C4-2B (cell line): Measurements from ENCODE around the gene CFTR.

Experiments used
- ZFX ChIP-seq: fragments of 450-650 bp; IDR thresholded peaks from 2 replicates; pipeline ENCODE4 v1.6.1; 2017
- TF ChIP-seq, protein P1 (sequence below): fragments of 450-650 bp; conservative IDR thresholded peaks from 2 replicates; pipeline ENCODE4 v1.5.1; 2017; ENCODE audit warnings: mild to moderate bottlenecking

DNA sequence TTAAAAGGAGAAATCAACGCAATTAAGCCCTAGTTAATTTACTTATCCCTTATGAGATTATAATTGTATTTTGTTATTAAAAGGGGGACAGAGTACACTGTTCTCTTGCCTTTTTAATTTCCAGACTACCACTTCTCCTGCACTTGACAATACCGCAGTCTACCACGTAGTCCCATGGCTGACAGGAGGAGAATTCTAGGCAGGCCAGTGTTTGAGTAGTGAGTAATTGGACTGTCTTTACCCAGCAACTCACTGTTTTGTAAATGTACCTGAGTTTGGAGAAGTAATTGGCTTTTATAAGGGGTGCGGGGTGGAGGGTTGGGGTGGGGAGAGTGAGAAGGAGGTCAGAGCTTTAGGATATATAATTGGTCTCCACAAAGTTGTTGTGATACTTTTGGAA, 85.4 kb downstream of the CFTR start:
- TF ChIP-seq, protein P1, sequence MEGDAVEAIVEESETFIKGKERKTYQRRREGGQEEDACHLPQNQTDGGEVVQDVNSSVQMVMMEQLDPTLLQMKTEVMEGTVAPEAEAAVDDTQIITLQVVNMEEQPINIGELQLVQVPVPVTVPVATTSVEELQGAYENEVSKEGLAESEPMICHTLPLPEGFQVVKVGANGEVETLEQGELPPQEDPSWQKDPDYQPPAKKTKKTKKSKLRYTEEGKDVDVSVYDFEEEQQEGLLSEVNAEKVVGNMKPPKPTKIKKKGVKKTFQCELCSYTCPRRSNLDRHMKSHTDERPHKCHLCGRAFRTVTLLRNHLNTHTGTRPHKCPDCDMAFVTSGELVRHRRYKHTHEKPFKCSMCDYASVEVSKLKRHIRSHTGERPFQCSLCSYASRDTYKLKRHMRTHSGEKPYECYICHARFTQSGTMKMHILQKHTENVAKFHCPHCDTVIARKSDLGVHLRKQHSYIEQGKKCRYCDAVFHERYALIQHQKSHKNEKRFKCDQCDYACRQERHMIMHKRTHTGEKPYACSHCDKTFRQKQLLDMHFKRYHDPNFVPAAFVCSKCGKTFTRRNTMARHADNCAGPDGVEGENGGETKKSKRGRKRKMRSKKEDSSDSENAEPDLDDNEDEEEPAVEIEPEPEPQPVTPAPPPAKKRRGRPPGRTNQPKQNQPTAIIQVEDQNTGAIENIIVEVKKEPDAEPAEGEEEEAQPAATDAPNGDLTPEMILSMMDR: no peak
- no peak for TF ChIP-seq ZFX
